H9 (cell line): ENCODE results near the gene MITF. TPM values are rescaled to one million over a fixed set of nuclear protein-coding genes. Genes with fewer than 3 reads are reported as not detected.

Experiments
- DNase-seq: peaks from one replicate; pipeline ENCODE4 v3.0.0-alpha.2; 2017
- H2AFZ ChIP-seq: one replicate; pipeline ENCODE4 v1.6.1; 2013; ENCODE audit warnings: mild to moderate bottlenecking, low read length, control low read depth, moderate library complexity
- H2AK5ac ChIP-seq: 2 replicates; pipeline ENCODE4 v1.6.1; 2013; ENCODE audit warnings: low read length, control low read depth, mixed read lengths; ENCODE audit not compliant: insufficient read length
- H2BK120ac ChIP-seq: one replicate; pipeline ENCODE4 v1.6.1; 2013; ENCODE audit warnings: low read depth, mild to moderate bottlenecking, low read length, control low read depth, inconsistent platforms; ENCODE audit not compliant: poor library complexity, severe bottlenecking
- H2BK12ac ChIP-seq: 2 replicates; pipeline ENCODE4 v1.6.1; 2013; ENCODE audit warnings: low read length, control low read depth, mixed read lengths, low read depth; ENCODE audit not compliant: insufficient read length
- H2BK15ac ChIP-seq: 2 replicates; pipeline ENCODE4 v1.6.1; 2013; ENCODE audit warnings: low read depth, low read length, control low read depth
- H2BK20ac ChIP-seq: one replicate; pipeline ENCODE4 v1.6.1; 2013; ENCODE audit warnings: low read depth, mild to moderate bottlenecking, low read length, control low read depth, inconsistent platforms; ENCODE audit not compliant: poor library complexity, severe bottlenecking
- H2BK5ac ChIP-seq: 2 replicates; pipeline ENCODE4 v1.6.1; 2013; ENCODE audit warnings: low read length, control low read depth, mixed read lengths; ENCODE audit not compliant: insufficient read length
- H3K14ac ChIP-seq: 2 replicates; pipeline ENCODE4 v1.6.1; 2013; ENCODE audit warnings: low read length, control low read depth; ENCODE audit not compliant: insufficient read depth
- H3K18ac ChIP-seq: 2 replicates; pipeline ENCODE4 v1.6.1; 2013; ENCODE audit warnings: low read depth, mild to moderate bottlenecking, mixed read lengths, low read length, control low read depth; ENCODE audit not compliant: insufficient read length
- H3K23ac ChIP-seq: 2 replicates; pipeline ENCODE4 v1.6.1; 2013; ENCODE audit warnings: low read length, control low read depth, mixed read lengths, low read depth; ENCODE audit not compliant: insufficient read length
- H3K23me2 ChIP-seq: 2 replicates; pipeline ENCODE4 v1.6.1; 2013; ENCODE audit warnings: low read depth, mild to moderate bottlenecking, mixed read lengths, low read length, control low read depth; ENCODE audit not compliant: insufficient read length, poor library complexity, severe bottlenecking
- H3K27ac ChIP-seq: 2 replicates; pipeline ENCODE4 v1.5.1; 2013; ENCODE audit warnings: low read length, control low read depth, mixed read lengths, low read depth; ENCODE audit not compliant: insufficient read length
- H3K27me3 ChIP-seq: 2 replicates; pipeline ENCODE4 v1.6.1; 2013; ENCODE audit warnings: low read length, control low read depth, inconsistent platforms; ENCODE audit not compliant: insufficient read depth
- H3K4ac ChIP-seq: 2 replicates; pipeline ENCODE4 v1.6.1; 2013; ENCODE audit warnings: low read depth, mild to moderate bottlenecking, control low read depth, inconsistent platforms, low read length, moderate library complexity
- H3K4me1 ChIP-seq: 2 replicates; pipeline ENCODE4 v1.6.1; 2013; ENCODE audit warnings: low read length, control low read depth, inconsistent platforms; ENCODE audit not compliant: insufficient read depth
- H3K4me2 ChIP-seq: 2 replicates; pipeline ENCODE4 v1.6.1; 2013; ENCODE audit warnings: low read length, control low read depth, mixed read lengths; ENCODE audit not compliant: insufficient read length, insufficient read depth
- H3K56ac ChIP-seq: 2 replicates; pipeline ENCODE4 v1.6.1; 2013; ENCODE audit warnings: low read depth, mild to moderate bottlenecking, mixed read lengths, low read length, control low read depth; ENCODE audit not compliant: insufficient read length
- H3K79me1 ChIP-seq: 2 replicates; pipeline ENCODE4 v1.6.1; 2013; ENCODE audit warnings: low read depth, mild to moderate bottlenecking, moderate library complexity, low read length, control low read depth, inconsistent platforms; ENCODE audit not compliant: insufficient read depth, poor library complexity, severe bottlenecking
- H3K79me2 ChIP-seq: 2 replicates; pipeline ENCODE4 v1.6.1; 2013; ENCODE audit warnings: low read length, control low read depth, inconsistent platforms; ENCODE audit not compliant: insufficient read depth
- H3K9ac ChIP-seq: 2 replicates; pipeline ENCODE4 v1.6.1; 2013; ENCODE audit warnings: low read length, control low read depth, mixed read lengths; ENCODE audit not compliant: insufficient read length; ENCODE audit errors: extremely low read depth
- H3K9me3 ChIP-seq: one replicate; pipeline ENCODE4 v1.6.1; 2013; ENCODE audit warnings: low read depth, low read length, inconsistent platforms; ENCODE audit not compliant: control insufficient read depth
- H3T11ph ChIP-seq: one replicate; pipeline ENCODE4 v1.6.1; 2013; ENCODE audit warnings: mild to moderate bottlenecking, low read length, control low read depth, inconsistent platforms
- H4K20me1 ChIP-seq: one replicate; pipeline ENCODE4 v1.6.1; 2013; ENCODE audit not compliant: control insufficient read depth, insufficient read length, insufficient read depth
- H4K5ac ChIP-seq: 2 replicates; pipeline ENCODE4 v1.6.1; 2013; ENCODE audit warnings: low read depth, mild to moderate bottlenecking, mixed read lengths, low read length, control low read depth; ENCODE audit not compliant: insufficient read length
- H4K8ac ChIP-seq: replicated peaks from 2 replicates; pipeline ENCODE4 v1.6.1; 2013; ENCODE audit warnings: low read length, control low read depth, mixed read lengths, low read depth; ENCODE audit not compliant: insufficient read length
- H4K91ac ChIP-seq: 2 replicates; pipeline ENCODE4 v1.6.1; 2013; ENCODE audit warnings: low read depth, mild to moderate bottlenecking, moderate library complexity, mixed read lengths, low read length, control low read depth; ENCODE audit not compliant: insufficient read length
- H3K27ac Mint-ChIP-seq, 3 experiments: 2 replicates in 2 of 3; 3 replicates in 1 of 3; pipeline ENCODE4 v1.8.0; 2020 to 2021; ENCODE audit warnings: mixed read lengths in 3 of 3, mild to moderate bottlenecking in 1 of 3, moderate library complexity in 1 of 3
- H3K27me3 Mint-ChIP-seq: 2 replicates; pipeline ENCODE4 v1.8.0; 2021; ENCODE audit warnings: low read depth, mild to moderate bottlenecking, moderate library complexity, mixed read lengths
- H3K36me3 Mint-ChIP-seq, 3 experiments: 2 replicates in 2 of 3; 3 replicates in 1 of 3; pipeline ENCODE4 v1.8.0; 2020 to 2021; ENCODE audit warnings: low read depth in 3 of 3, mixed read lengths in 3 of 3; ENCODE audit not compliant: insufficient read depth in 1 of 3
- H3K4me1 Mint-ChIP-seq, 2 experiments: 2 replicates each; pipeline ENCODE4 v1.8.0; 2020; ENCODE audit warnings: mixed read lengths in 2 of 2
- H3K4me3 Mint-ChIP-seq, 2 experiments: 2 replicates in 1 of 2; 3 replicates in 1 of 2; pipeline ENCODE4 v1.8.0; 2020 to 2021; ENCODE audit warnings: mild to moderate bottlenecking in 2 of 2, mixed read lengths in 2 of 2, moderate library complexity in 1 of 2
- H3K9me3 Mint-ChIP-seq, 2 experiments: 2 replicates in 1 of 2; 3 replicates in 1 of 2; pipeline ENCODE4 v1.8.0; 2020; ENCODE audit warnings: mild to moderate bottlenecking in 2 of 2, mixed read lengths in 2 of 2, moderate library complexity in 1 of 2
- CTCF ChIP-seq: fragments of 200-600 bp; sonication (generic); conservative IDR thresholded peaks from 3 replicates; pipeline ENCODE4 v1.8.0; 2021; ENCODE audit warnings: antibody characterized with exemption, mild to moderate bottlenecking
- WGBS: extraction: QIAGEN DNeasy Blood & Tissue Kit; methylation state at CpG from one replicate; pipeline ENCODE4 v1.1.7; 2013; ENCODE audit warnings: missing lambda C conversion rate, low lambda C conversion rate, mixed read lengths; ENCODE audit not compliant: insufficient read length; ENCODE audit errors: extremely low coverage; 5-methylcytosine and 5-hydroxymethylcytosine counted together
- total RNA-seq: library from RNA; stranded (reverse); gene quantifications from 2 replicates; pipeline ENCODE4 v1.2.1, GENCODE V29; 2021

Gene MITF
- total RNA-seq, 1 experiment from 2014 or later, result 0.81 TPM

GRCh38 chr3:69869643-69870042 lies 130.4 kb downstream of the MITF start:
- WGBS, result no CpG with 5 or more reads among the region's 5 CpGs
- H3K79me1 ChIP-seq, result no peaks in the 10 kb centered on the region
- no peaks in the 10 kb centered on the region for H3K27me3 ChIP-seq
- Mint-ChIP-seq H3K4me3 (no peak overlapping the region), H3K27me3 (no peaks in the 10 kb centered on the region; the same call in 1 of the 2 replicates), H3K4me1 (peaks cover 0 to 10% of the 10 kb centered on the region in 2 experiments; a peak in 3 of 4 replicates), H3K27ac (no peak overlapping the region), H3K36me3 (no peaks in the 10 kb centered on the region), H3K9me3 (no peaks in the 10 kb centered on the region)
- H2BK12ac ChIP-seq, result no peak overlapping the region
- no peak overlapping the region for H3K18ac ChIP-seq
- H3K79me2 ChIP-seq, result no peaks in the 10 kb centered on the region
- H2AK5ac ChIP-seq, result no peak overlapping the region
- no peak overlapping the region for H3K27ac ChIP-seq
- H3K56ac ChIP-seq, result no peak overlapping the region
- H2BK120ac ChIP-seq, result no peak overlapping the region
- no peak overlapping the region for H2BK20ac ChIP-seq
- H3K9me3 ChIP-seq, result no peaks in the 10 kb centered on the region
- no peak overlapping the region for H3K9ac ChIP-seq
- no peak overlapping the region for H3K14ac ChIP-seq
- TF ChIP-seq CTCF, result no peak
- no peaks in the 10 kb centered on the region for H3K4me1 ChIP-seq
- H2AFZ ChIP-seq, result no peak overlapping the region
- no peak overlapping the region for H4K8ac ChIP-seq
- no peaks in the 10 kb centered on the region for H3K23me2 ChIP-seq
- H2BK5ac ChIP-seq, result no peak overlapping the region
- no peak overlapping the region for H2BK15ac ChIP-seq
- no peak overlapping the region for H4K5ac ChIP-seq
- H3T11ph ChIP-seq, result no peak overlapping the region
- no peak overlapping the region for H3K4ac ChIP-seq
- H3K23ac ChIP-seq, result no peak overlapping the region
- no peak overlapping the region for H3K4me2 ChIP-seq
- DNase-seq, result no peak
- no peaks in the 10 kb centered on the region for H4K20me1 ChIP-seq
- H4K91ac ChIP-seq, result no peak overlapping the region
